ENCODE results near the gene PASD1.
"Not testable (repeated sequence)": the region's sequence is repeated elsewhere in the genome, so short reads cannot be mapped to it uniquely, and the experiment has no call there.

Gene PASD1, protein sequence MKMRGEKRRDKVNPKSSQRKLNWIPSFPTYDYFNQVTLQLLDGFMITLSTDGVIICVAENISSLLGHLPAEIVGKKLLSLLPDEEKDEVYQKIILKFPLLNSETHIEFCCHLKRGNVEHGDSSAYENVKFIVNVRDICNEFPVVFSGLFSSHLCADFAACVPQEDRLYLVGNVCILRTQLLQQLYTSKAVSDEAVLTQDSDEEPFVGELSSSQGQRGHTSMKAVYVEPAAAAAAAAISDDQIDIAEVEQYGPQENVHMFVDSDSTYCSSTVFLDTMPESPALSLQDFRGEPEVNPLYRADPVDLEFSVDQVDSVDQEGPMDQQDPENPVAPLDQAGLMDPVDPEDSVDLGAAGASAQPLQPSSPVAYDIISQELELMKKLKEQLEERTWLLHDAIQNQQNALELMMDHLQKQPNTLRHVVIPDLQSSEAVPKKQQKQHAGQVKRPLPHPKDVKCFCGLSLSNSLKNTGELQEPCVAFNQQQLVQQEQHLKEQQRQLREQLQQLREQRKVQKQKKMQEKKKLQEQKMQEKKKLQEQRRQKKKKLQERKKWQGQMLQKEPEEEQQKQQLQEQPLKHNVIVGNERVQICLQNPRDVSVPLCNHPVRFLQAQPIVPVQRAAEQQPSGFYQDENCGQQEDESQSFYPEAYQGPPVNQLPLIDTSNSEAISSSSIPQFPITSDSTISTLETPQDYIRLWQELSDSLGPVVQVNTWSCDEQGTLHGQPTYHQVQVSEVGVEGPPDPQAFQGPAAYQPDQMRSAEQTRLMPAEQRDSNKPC

DNA sequence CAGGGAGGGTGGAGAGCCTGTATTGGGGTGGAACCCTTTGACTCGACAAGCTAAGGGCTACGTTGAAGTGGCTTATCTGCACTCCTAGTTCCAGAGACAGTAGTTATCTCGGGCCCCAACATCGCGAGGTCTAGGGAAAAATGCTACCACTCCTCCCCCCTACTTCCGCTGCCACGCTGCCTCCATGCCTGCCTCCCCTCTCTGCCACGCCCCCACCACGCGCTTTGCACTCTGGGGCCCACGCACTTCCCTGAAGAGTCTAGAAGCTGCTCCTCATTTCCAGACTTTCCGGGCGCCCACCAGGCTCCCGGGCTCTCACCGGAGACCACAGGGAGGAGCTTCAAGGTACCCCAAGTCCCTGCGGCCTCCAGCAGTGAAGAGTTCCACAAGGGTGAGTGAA lies at the start of gene PASD1:
PASD1 (plus strand) TSS at position 227 of the 400 bp plus-strand sequence. CDS start 37,879 bp downstream, outside the sequence.
- no peak for DNase-seq

DNA sequence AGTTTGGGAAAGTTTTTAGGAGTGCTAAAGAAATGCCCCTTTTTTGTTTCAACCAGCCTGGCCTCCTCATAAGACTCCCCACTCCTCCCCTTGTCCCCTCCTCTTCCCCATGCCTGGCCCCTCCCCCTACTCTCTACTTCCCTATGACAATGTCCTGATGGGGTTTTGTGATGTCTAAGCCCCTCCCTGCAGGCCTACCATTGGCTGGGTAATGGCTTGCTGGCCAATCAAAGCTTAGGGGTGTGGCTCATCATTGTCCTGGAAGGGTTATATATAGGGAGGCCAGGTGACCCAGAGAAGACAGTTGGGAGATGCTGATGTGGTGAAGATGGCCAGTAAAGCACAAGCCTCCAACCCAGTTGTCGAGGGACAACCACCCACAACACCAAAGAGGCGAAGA lies 48.2 kb upstream of the PASD1 start:
- DNase-seq: no peak

DNA sequence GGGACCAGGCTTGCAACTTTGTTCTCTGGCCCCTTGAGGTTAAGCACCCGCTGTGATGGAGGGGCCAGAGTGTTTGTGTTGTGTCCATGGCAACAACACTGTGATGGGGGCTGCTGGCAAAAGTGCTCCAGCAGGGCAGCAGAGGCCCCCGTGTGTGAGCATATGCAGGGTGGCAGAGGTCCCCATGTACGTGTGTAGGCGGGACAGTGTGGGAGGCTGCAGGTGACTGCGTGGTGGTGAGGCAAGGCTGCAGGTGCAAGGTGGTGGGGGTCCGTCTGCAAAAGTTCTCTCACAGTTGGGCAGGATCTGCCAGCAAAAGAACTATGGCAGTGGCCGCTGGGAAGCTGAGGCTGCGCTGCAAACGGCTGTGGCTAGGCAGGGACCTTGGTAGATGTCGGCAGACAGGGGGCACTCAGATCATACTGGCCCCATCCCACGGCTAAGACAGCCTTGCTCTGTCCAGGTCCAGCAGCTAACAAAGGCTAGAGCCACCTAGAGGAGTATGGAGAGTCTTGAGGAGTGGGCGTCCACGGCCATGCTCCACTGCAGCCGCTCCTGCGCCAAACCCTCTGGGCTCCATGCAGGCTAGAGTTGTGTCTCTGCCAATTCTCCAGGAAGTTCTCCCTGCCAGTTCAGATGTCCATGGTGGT lies 46.8 kb upstream of the PASD1 start:
- DNase-seq: no peak

DNA sequence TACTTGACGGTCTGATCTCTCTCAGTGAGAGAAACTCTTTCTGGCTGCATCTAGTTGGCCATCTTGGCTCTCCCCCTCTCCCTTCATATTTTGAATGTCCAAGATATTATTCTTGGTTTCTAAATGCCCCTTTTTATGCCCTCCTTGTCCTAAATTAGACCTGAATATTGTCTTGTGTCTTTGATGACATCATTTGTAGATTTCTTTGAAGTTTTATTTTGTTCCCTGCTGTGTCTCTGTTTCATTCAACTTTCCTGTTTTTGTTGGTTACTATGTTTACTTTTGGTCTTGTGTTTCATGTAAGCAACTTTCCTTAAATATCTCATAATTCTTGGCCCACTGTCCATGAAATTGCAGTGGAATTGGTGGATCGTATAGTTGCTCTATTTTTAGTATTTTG lies 46.1 kb upstream of the PASD1 start:
- no peak for DNase-seq

DNA sequence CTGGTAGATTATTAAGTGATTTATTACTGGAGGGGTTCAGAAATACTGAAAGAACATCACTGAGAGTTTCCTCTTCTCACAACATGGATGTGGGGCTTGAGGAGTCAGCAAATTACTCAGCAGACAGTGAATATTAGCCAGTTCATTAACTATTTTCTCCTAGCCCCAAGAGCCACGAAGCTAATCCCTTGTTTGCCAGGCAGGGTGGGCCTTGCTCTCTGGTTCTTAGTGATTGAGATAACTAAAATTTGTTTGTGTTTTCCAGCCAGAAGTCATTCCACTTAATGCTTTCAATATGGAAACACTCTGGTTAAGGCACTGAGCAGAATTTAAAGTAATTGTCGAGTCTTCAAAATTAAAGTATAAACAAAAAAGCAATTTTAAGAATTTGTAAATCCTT lies 40.1 kb upstream of the PASD1 start:
- no peak for DNase-seq

DNA sequence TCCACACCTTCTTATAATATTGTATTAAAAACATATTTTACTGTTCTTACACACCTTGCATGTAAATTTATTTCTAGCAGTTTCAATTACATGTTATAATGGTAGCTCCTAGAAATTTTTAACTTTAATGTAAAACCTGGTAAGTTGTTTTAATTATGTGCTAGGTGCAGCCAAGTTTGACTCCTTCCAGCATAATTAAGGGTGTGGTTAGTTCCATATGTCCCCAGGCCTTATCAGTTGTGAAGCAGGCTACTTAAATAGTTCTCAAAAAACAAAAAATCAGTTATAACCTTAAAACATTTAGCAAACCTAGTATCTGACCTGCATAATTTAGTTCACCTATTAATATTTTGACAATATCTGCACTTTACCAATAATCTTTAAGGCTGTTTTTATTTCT lies 26.9 kb upstream of the PASD1 start:
- no peak for DNase-seq

DNA sequence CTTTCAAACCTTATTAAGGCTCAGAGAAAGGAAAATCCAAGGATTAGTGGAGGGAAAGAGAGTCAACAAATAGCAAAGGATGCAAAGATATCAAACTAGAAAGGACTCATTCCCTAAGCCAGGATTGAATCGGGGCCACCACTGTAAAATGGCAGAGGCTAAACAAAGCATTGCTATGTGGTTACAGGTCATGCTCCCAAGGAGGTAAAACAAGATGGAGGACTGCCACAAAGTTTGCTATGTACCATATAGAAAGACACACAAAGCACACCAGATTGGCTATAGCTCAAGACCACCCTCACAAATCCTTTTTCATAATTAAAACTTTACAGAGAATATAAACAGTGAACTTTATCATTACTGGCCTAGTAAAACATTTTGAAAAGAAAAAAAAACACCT lies 25.9 kb upstream of the PASD1 start:
- DNase-seq: no peak

DNA sequence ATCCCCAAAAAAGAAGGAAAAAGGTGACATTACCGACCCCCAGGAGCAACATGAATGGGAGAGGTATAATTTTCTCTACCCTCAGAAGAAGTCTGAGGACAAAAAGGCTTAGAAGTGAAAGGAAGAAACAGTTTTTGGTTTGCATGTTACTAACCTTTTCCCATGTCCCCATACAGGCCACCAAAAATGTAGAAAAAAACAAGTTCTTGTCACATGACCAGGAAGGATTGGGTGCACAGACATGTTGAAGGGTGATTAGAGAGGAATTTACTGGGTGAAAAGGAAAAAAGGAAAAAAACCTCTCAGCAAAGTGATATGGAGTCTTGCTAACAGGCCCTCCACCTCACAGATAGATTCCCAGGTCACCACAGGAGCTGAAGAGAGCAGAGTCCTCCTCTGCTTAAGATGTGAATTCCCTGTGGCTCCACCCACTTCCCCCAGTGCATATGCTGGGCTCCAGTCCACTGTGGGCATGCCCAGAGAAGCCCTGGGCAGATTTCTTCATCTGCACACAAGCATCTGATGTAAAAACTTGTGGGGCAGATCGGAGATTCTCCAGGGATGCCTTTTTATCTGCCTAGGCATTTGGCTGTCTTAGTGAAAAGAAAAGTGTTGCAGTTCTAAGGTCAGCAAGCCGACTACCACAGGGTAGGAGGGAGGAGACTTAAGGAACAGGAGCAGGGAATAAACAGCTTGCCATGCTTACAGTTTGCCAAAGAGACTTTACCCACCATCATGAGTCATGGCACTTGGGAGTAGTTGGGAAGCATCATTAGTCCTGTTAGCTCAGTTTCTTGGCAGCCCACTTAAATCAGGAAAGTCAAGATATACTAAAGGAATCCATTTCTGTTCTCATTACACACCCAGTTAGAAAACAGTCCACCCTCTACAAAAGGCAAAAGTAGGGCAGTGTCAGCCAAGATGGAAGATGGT lies 25.0 kb upstream of the PASD1 start:
- no peak for DNase-seq

DNA sequence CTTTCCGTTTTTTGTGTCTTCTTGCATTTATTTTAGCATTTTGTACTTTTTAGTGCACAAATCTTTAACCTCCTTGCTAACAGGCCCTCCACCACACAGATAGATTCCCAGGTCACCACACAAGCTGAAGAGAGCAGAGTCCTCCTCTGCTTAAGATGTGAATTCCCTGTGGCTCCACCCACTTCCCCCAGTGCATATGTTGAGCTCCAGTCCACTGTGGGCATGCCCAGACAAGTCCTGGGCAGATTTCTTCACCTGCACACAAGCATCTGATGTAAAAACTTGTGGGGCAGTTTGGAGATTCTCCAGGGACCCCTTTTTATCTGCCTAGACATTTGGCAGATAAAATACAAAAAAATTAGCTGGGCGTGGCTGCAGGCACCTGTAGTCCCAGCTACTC lies 19.8 kb upstream of the PASD1 start:
- DNase-seq: no peak

DNA sequence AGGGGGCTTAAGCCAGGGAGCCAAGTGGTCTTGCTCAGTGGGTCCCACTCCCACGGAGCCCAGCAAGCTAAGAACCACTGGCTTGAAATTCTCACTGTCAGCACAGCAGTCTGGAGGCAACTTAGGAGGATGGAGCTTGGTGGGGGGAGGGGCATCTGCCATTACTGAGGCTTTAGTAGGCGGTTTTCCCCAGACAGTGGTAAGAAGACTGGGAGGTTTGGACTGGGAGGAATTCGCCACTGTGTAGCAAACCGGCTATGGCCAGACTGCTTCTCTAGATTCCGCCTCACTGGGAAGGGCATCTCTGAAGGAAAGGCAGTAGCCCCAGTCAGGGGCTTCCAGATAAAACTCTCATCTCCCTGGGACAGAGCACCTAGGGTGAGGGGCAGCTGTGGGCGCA lies 17.2 kb upstream of the PASD1 start:
- DNase-seq: not testable (repeated sequence)

DNA sequence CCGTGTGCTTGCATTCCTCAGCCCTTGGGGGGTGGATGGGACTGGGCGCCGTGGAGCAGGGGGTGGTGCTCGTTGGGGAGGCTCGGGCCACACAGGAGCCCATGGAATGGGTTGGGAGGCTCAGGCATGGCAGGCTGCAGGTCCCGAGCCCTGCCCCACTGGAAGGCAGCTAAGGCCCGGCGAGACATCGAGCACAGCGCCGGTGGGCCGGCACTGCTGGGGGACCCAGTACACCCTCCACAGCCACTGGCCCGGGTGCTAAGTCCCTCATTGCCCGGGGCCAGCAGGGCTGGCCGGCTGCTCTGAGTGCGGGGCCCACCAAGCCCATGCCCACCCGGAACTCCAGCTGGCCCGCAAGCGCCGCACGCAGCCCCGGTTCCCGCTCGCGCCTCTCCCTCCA lies 12.3 kb upstream of the PASD1 start:
- not testable (repeated sequence) for DNase-seq

DNA sequence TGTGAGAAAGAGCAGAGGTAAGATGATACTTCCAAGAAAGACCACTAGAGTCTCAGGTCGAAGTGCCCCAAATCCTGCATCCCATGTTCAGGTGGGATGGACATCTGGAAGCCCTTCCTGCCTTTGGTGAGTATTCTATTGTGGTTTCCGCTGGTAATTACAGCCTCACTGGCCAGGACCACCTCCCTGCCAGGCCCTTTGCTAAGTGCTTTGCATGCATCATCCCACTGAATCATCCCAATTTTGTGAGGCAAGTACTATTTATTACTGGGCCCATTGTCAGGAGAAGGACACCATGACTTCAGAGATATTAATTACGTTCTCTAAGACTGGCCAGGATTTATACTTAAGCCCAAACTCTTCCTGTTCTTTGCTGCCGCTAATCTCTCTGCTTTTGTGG lies 10.7 kb upstream of the PASD1 start:
- DNase-seq: no peak

DNA sequence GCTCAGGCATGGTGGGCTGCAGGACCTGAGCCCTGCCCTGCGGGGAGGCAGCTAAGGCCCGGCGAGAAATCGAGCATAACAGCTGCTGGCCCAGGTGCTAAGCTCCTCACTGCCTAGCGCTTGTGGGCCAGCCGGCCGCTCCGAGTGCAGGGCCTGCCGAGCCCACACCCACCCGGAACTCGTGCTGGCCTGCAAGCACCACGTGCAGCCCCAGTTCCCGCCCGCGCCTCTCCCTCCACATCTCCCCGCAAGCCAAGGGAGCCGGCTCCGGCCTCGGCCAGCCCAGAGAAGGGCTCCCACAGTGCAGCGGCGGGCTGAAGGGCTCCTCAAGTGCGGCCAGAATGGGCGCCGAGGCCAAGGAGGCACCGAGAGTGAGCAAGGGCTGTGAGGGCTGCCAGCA lies 8.2 kb upstream of the PASD1 start:
- DNase-seq: not testable (repeated sequence)

DNA sequence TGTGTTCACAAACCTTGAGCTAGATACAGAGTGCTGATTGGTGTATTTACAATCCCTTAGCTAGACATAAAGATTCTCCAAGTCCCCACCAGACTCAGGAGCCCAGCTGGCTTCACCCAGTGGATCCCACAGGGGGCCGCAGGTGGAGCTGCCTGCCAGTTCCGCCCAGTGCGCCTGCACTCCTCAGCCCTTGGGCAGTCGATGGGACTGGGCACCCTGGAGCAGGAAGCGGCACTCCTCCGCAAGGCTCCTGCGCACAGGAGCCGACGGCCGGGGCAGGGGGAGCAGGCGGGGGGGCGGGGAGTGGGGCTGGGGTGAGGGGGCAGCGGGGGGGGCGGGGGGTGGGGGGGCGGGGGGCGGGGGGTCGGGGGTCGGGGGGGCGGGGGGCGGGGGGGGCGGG lies 990 bp upstream of the PASD1 start:
- DNase-seq: not testable (repeated sequence)

DNA sequence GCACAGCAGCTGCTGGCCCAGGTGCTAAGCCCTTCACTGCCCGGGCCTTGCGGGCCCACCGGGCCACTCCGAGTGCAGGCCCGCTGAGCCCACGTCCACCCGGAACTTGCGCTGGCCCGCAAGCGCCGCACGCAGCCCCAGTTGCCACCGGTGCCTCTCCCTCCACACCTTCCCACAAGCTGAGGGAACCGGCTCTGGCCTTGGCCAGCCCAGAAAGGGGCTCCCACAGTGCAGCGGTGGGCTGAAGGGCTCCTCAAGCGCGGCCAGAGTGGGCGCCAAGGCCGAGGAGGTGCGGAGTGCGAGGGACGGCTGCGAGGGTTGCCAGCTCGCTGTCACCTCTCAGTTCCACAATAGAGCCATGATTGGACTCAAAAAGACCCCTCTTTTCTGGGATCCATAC lies 472 bp upstream of the PASD1 start:
- not testable (repeated sequence) for DNase-seq

DNA sequence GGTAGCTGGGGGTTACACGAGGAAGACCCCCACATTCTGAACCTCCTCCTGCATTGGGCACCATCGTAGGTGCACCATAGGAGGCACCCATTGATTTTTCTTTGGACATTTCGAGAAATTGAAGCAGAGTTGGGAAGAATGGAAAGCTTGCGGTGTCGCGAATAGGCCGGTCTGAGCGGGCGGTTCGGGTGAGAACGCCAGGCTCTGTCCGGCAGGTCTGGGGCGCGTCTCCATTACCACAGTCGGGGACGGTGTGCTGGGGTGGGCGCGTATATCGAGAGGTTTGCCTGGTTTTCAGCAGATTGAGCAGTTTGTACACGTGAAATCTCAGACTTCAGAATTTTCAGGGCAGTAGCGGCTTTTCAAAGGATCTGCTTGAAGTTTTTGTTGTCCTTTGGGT lies 560 bp downstream of the PASD1 start:
- no peak for DNase-seq

DNA sequence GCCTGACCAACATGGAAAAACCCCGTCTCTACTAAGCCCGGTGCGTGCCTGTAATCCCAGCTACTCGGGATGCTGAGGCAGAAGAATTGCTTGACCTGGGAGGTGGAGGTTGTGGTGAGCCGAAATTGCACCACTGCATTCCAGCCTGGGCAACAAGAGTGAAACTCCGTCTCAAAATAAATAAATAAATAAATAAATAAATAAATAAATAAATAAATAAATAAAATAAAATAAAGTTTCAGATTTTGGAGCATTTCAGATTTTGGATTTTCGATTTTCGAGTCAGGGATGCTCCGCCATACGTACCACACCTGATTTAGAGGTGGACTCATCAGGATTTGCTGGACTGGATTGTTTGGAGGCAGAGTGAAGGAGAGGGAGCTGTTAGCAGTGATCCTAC lies 3.4 kb downstream of the PASD1 start:
- DNase-seq: not testable (repeated sequence)

DNA sequence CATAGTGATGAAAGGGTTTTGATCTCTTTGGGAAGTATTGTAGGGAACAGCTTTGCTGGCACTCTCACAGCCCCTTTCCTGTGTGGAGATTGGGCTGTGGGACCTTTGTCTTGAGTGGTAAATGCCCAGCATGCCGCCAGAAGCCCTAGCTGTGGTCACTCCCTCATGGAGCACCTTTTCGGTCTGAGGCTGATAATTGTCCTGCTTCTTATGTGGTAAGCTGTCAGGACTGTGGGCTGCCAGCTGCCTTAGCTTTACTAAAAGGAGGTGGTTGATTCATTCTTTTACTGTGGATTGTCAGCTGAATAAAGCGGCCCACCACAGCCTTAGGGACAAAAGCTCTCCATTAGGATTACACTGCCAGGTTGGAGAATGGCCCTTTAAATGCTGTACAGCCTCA lies 7.1 kb downstream of the PASD1 start:
- no peak for DNase-seq

DNA sequence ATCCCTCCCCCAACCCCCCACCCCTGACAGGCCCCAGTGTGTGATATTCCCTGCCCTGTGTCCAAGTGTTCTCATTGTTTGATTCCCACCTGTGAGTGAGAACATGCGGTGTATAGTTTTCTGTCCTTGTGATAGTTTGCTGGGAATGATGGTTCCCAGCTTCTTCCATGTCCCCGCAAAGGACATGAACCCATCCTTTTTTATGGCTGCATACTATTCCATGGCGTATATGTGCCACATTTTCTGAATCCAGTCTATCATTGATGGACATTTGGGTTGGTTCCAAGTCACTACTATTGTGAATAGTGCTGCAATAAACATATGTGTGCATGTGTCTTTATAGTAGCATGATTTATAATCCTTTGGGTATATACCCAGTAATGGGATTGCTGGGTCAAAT lies 29.9 kb downstream of the PASD1 start:
- not testable (repeated sequence) for DNase-seq

DNA sequence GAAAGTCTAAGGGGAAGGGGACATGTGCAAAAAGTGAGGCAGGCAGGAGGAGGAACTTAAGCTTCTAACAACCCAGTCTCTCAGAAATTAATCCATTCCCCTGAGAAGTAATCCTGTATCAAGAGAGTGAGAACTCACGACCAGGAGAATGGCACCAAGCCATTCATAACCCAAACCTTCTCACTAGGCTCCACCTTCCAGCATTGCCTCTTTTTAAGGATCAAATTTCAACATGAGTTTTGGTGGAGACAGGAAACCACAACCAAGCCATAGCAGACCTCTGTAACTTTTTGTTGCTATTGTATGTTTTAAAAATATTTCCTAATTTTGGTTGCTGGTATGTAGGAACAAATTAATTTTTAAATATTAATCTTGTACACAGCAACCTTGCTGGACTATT lies 32.8 kb downstream of the PASD1 start:
- no peak for DNase-seq

DNA sequence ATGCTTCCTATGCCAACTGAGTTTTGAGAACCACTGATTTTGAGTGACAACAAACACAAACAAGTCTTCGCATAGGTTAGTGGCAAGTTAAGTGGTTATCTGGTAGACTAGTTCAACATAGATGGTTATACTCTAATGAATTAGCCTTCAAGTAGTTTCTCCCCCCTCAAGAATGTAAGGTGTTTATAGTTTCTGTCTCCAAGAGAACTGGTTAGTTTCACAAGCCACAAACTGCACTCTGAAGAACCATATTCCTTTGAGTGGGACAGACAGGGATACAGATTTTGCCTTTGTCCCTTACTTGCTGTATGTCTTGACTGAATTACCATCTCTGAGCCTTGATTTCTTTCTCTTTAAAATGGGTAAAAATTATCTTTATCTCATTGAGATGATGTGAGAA lies 41.5 kb downstream of the PASD1 start:
- DNase-seq: no peak

DNA sequence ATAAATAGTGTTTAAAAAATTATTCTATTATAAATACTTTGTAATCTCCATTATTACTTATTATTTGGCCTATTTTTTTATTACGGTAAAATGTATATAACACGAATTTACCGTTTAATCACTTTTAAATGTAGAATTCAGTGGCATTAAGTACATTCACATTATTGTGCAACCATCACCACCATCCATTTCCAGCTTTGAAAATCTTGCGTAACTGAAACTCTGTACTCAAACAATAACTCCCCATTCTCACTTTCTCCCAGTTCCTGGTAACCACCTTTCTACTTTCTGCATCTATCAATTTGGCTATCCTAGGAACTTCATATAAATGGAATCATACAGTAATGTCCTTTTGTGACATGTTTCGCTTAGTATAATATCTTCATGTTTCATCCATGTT lies 45.7 kb downstream of the PASD1 start:
- no peak for DNase-seq

DNA sequence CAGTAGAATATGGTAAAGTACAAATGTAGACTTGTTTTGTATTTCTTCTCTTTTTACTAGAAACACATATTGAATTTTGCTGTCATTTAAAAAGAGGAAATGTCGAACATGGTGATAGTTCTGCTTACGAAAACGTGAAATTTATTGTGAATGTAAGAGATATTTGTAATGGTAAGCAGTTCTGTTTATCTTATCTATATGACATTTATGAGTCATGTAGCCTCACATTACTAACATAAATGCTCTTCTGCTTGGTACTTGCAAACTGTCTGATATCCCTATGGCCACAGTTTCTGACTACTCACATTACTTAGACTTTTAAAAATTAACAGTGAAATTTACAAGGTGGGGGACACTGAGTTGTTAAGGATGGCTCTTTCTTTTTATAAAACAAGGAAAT lies 57.9 kb downstream of the PASD1 start:
- no peak for DNase-seq
